ENCODE measurements around the gene MROH2A.

The MROH2A gene

GRCh38 chr2:233764761-233765160, 13.4 kb upstream of the MROH2A start:
- no peak for DNase-seq (ENCODE audit: low read depth in 2 of 3, low spot score in 1 of 3)

GRCh38 chr2:233766416-233766815, 11.7 kb upstream of the MROH2A start:
- DNase-seq (ENCODE audit: low read depth in 2 of 3, low spot score in 1 of 3), result no peak

- no peak for DNase-seq (ENCODE audit: low read depth in 2 of 3, low spot score in 1 of 3)
These were observed 10.1 kb upstream of the MROH2A start for GRCh38 chr2:233768076-233768475.

GRCh38 chr2:233769260-233769659, 8.9 kb upstream of the MROH2A start:
- no peak for DNase-seq (ENCODE audit: low read depth in 2 of 3, low spot score in 1 of 3)

GRCh38 chr2:233772153-233772552, 6.0 kb upstream of the MROH2A start:
- no peak for DNase-seq (ENCODE audit: low read depth in 2 of 3, low spot score in 1 of 3)

GRCh38 chr2:233772583-233772982, 5.5 kb upstream of the MROH2A start:
- DNase-seq (ENCODE audit: low read depth in 2 of 3, low spot score in 1 of 3), result no peak

- DNase-seq (ENCODE audit: low read depth in 2 of 3, low spot score in 1 of 3), result no peak
These were observed 4.3 kb upstream of the MROH2A start for GRCh38 chr2:233773854-233774253.

GRCh38 chr2:233775414-233775813, 2.7 kb upstream of the MROH2A start:
- no peak for DNase-seq (ENCODE audit: low read depth in 2 of 3, low spot score in 1 of 3)

- DNase-seq (ENCODE audit: low read depth in 2 of 3, low spot score in 1 of 3), result no peak
These were observed 1.6 kb downstream of the MROH2A start for GRCh38 chr2:233779722-233780121.

GRCh38 chr2:233780771-233781170, 2.6 kb downstream of the MROH2A start:
- DNase-seq (ENCODE audit: low read depth in 2 of 3, low spot score in 1 of 3), result no peak

GRCh38 chr2:233789554-233789953, 11.4 kb downstream of the MROH2A start:
- DNase-seq (ENCODE audit: low read depth in 2 of 3, low spot score in 1 of 3), result no peak

GRCh38 chr2:233791151-233791882, 13.2 kb downstream of the MROH2A start:
- no peak for DNase-seq (ENCODE audit: low read depth in 2 of 3, low spot score in 1 of 3)

GRCh38 chr2:233791883-233792329, 13.8 kb downstream of the MROH2A start:
- DNase-seq (ENCODE audit: low read depth in 2 of 3, low spot score in 1 of 3), result no peak

GRCh38 chr2:233792720-233793119, 14.6 kb downstream of the MROH2A start:
- no peak for DNase-seq (ENCODE audit: low read depth in 2 of 3, low spot score in 1 of 3)

GRCh38 chr2:233793465-233794127, 15.5 kb downstream of the MROH2A start:
- DNase-seq (ENCODE audit: low read depth in 2 of 3, low spot score in 1 of 3), result no peak

GRCh38 chr2:233794128-233794658, 16.1 kb downstream of the MROH2A start:
- DNase-seq (ENCODE audit: low read depth in 2 of 3, low spot score in 1 of 3), result no peak

- DNase-seq (ENCODE audit: low read depth in 2 of 3, low spot score in 1 of 3), result no peak
These were observed 17.6 kb downstream of the MROH2A start for GRCh38 chr2:233795735-233796171.

GRCh38 chr2:233796254-233796653, 18.1 kb downstream of the MROH2A start:
- DNase-seq (ENCODE audit: low read depth in 2 of 3, low spot score in 1 of 3), result no peak

- DNase-seq (ENCODE audit: low read depth in 2 of 3, low spot score in 1 of 3), result no peak
These were observed 20.4 kb downstream of the MROH2A start for GRCh38 chr2:233798335-233799086.

GRCh38 chr2:233799087-233799665, 21.0 kb downstream of the MROH2A start:
- no peak for DNase-seq (ENCODE audit: low read depth in 2 of 3, low spot score in 1 of 3)

GRCh38 chr2:233799716-233800115, 21.6 kb downstream of the MROH2A start:
- no peak for DNase-seq (ENCODE audit: low read depth in 2 of 3, low spot score in 1 of 3)

All from stimulated activated CD4-positive, alpha-beta T cell treated with anti-CD3 and anti-CD28 coated beads, Interleukin-12 subunit alpha, Interleukin-12 subunit beta, amount 100 ng/mL, for 48 hours (primary cell).